CD4-positive, alpha-beta T cell treated with Interleukin-17A for 4 hours (primary cell): ENCODE data around the gene MTIF3.
"Not testable (repeated sequence)": the region's sequence is repeated elsewhere in the genome, so short reads cannot be mapped to it uniquely, and the experiment has no call there.

ENCODE experiments used
- DNase-seq: peaks from one replicate; pipeline ENCODE4 v3.0.0-alpha.2; 2020; ENCODE audit warnings: mixed read lengths

The MTIF3 gene

GRCh38 chr13:27408074-27408473, 42.3 kb downstream of the MTIF3 start:
- DNase-seq = no peak

- DNase-seq = peak; percentile 53
Measured at GRCh38 chr13:27406178-27406939, 44.0 kb downstream of the MTIF3 start.

- DNase-seq = no peak
Measured at GRCh38 chr13:27405546-27406134, 44.7 kb downstream of the MTIF3 start.

GRCh38 chr13:27404680-27405079, 45.7 kb downstream of the MTIF3 start:
- DNase-seq = no peak

GRCh38 chr13:27403727-27404385, 46.5 kb downstream of the MTIF3 start:
- no peak for DNase-seq

- no peak for DNase-seq
Measured at GRCh38 chr13:27403203-27403678, 47.1 kb downstream of the MTIF3 start.

GRCh38 chr13:27401210-27401609, 49.2 kb downstream of the MTIF3 start:
- no peak for DNase-seq

GRCh38 chr13:27400405-27400804, 50.0 kb downstream of the MTIF3 start:
- not testable (repeated sequence) for DNase-seq

GRCh38 chr13:27398360-27398759, 52.0 kb downstream of the MTIF3 start:
- DNase-seq = no peak

- no peak for DNase-seq
Measured at GRCh38 chr13:27396252-27396846, 54.0 kb downstream of the MTIF3 start.

- no peak for DNase-seq
Measured at GRCh38 chr13:27395007-27395510, 55.3 kb downstream of the MTIF3 start.

- no peak for DNase-seq
Measured at GRCh38 chr13:27393101-27393500, 57.3 kb downstream of the MTIF3 start.

- no peak for DNase-seq
Measured at GRCh38 chr13:27391471-27391870, 58.9 kb downstream of the MTIF3 start.

- DNase-seq = no peak
Measured at GRCh38 chr13:27389891-27390290, 60.5 kb downstream of the MTIF3 start.

- DNase-seq = no peak
Measured at GRCh38 chr13:27388241-27388640, 62.1 kb downstream of the MTIF3 start.
